ENCODE measurements around the gene IFIT2. TPM values are rescaled to one million over a fixed set of nuclear protein-coding genes. Genes with fewer than 3 reads are reported as not detected.
"Not testable (repeated sequence)": the region's sequence is repeated elsewhere in the genome, so short reads cannot be mapped to it uniquely, and the experiment has no call there.

Gene IFIT2
- total RNA-seq, 2 donors from 2014 or later, result 3.6 to 6.1 TPM

- intact Hi-C loops (cut with DNase I), result no loop called here
- no peak for DNase-seq (ENCODE audit: low spot score)
Measured at GRCh38 chr10:89275383-89275782, 26.5 kb upstream of the IFIT2 start.

- intact Hi-C loops (cut with DNase I), result no loop called here
- no peak for DNase-seq (ENCODE audit: low spot score)
Measured at GRCh38 chr10:89278034-89278535, 23.8 kb upstream of the IFIT2 start.

GRCh38 chr10:89278900-89279392 is 22.9 kb upstream of the IFIT2 start:
- intact Hi-C loops (cut with DNase I), result no loop called here
- DNase-seq (ENCODE audit: low spot score), result no peak

- intact Hi-C loops (cut with DNase I), result no loop called here
- no peak for DNase-seq (ENCODE audit: low spot score)
Measured at GRCh38 chr10:89279421-89279869, 22.4 kb upstream of the IFIT2 start.

- intact Hi-C loops (cut with DNase I), result no loop called here
- DNase-seq (ENCODE audit: low spot score), result no peak
Measured at GRCh38 chr10:89280508-89280907, 21.3 kb upstream of the IFIT2 start.

- intact Hi-C loops (cut with DNase I), result no loop called here
- DNase-seq (ENCODE audit: low spot score), result no peak
Measured at GRCh38 chr10:89281606-89282395, 20.0 kb upstream of the IFIT2 start.

GRCh38 chr10:89283025-89283935 is 18.6 kb upstream of the IFIT2 start:
- no peak for DNase-seq (ENCODE audit: low spot score)
- intact Hi-C loops (cut with DNase I), result no loop called here

- DNase-seq (ENCODE audit: low spot score), result peak; percentile 83
- intact Hi-C loops (cut with DNase I), result no loop called here
Measured at GRCh38 chr10:89283936-89284475, 17.8 kb upstream of the IFIT2 start.

GRCh38 chr10:89284711-89285110 is 17.1 kb upstream of the IFIT2 start:
- DNase-seq (ENCODE audit: low spot score); intact Hi-C loops (cut with DNase I): not testable (repeated sequence)

GRCh38 chr10:89285303-89285702 is 16.5 kb upstream of the IFIT2 start:
- DNase-seq (ENCODE audit: low spot score); intact Hi-C loops (cut with DNase I): not testable (repeated sequence)

- intact Hi-C loops (cut with DNase I), result no loop called here
Measured at GRCh38 chr10:89294721-89295239, 7.1 kb upstream of the IFIT2 start.

GRCh38 chr10:89295597-89295996 is 6.2 kb upstream of the IFIT2 start:
- intact Hi-C loops (cut with DNase I), result no loop called here
- no peak for DNase-seq (ENCODE audit: low spot score)

More at GRCh38 chr10:89294721-89295239, 7.1 kb upstream of the IFIT2 start:
- no peak for DNase-seq (ENCODE audit: low spot score)

GRCh38 chr10:89296220-89296648 is 5.6 kb upstream of the IFIT2 start:
- intact Hi-C loops (cut with DNase I), result no loop called here
- DNase-seq (ENCODE audit: low spot score), result no peak

GRCh38 chr10:89297356-89297755 is 4.5 kb upstream of the IFIT2 start:
- intact Hi-C loops (cut with DNase I), result no loop called here
- no peak for DNase-seq (ENCODE audit: low spot score)

GRCh38 chr10:89297791-89298190 is 4.1 kb upstream of the IFIT2 start:
- no peak for DNase-seq (ENCODE audit: low spot score)
- intact Hi-C loops (cut with DNase I), result no loop called here

- intact Hi-C loops (cut with DNase I), result no loop called here
- DNase-seq (ENCODE audit: low spot score), result no peak
Measured at GRCh38 chr10:89299031-89299430, 2.8 kb upstream of the IFIT2 start.

- no peak for DNase-seq (ENCODE audit: low spot score)
- intact Hi-C loops (cut with DNase I), result no loop called here
Measured at GRCh38 chr10:89301232-89301631, 614 bp upstream of the IFIT2 start.

GRCh38 chr10:89302625-89303024 is 779 bp downstream of the IFIT2 start:
- intact Hi-C loops (cut with DNase I), result no loop called here
- no peak for DNase-seq (ENCODE audit: low spot score)

- intact Hi-C loops (cut with DNase I), result no loop called here
- no peak for DNase-seq (ENCODE audit: low spot score)
Measured at GRCh38 chr10:89303161-89303560, 1.3 kb downstream of the IFIT2 start.
